ENCODE measurements around the gene FBXO47. TPM values are rescaled to one million over a fixed set of nuclear protein-coding genes. Genes with fewer than 3 reads are reported as not detected.

FBXO47 gene
- total and polyA plus RNA-seq, 9 of the 15 experiments (the other 6 are each of a cell fraction or from before 2014, with no cell fraction given): not detected

- TF ChIP-seq E2F4 (CRISPR knock-in tag; IDR thresholded peaks at IDR 0.05; ENCODE audit: low read depth): no peak
- TF ChIP-seq PRPF4 (IDR thresholded peaks at IDR 0.05; ENCODE audit: insufficient read depth, low read depth, low read length, poor library complexity, severe bottlenecking): no peak
- TF ChIP-seq ELK3 (CRISPR knock-in tag; IDR thresholded peaks at IDR 0.05): peak; percentile 92; the same call in 1 of the 2 replicates
- peak; percentile 75; the same call in 1 of the 2 replicates for TF ChIP-seq ZNF445 (CRISPR knock-in tag; IDR thresholded peaks at IDR 0.05; ENCODE audit: low read depth)
- peak; percentile 66 for TF ChIP-seq ATF3 (IDR thresholded peaks at IDR 0.05)
- no peak; the same call in 1 of the 2 replicates for TF ChIP-seq ATF3 (CRISPR knock-in tag; conservative IDR thresholded peaks at IDR 0.05)
- TF ChIP-seq ZEB2 (IDR thresholded peaks at IDR 0.05): no peak
- TF ChIP-seq NCOR1 (IDR thresholded peaks at IDR 0.05): no peak; the same call in 1 of the 2 replicates
- 0 out of 2 replicates have a peak, but pooled peaks have one; percentile 35 for TF ChIP-seq ZNF77 (CRISPR knock-in tag; IDR thresholded peaks at IDR 0.05)
- TF ChIP-seq CREB3L1 (IDR thresholded peaks at IDR 0.05; ENCODE audit: borderline replicate concordance, low read depth): no peak
- no peak for TF ChIP-seq MLX (CRISPR knock-in tag; conservative IDR thresholded peaks at IDR 0.05)
- TF ChIP-seq ELF1 (tag; IDR thresholded peaks at IDR 0.05): 0 out of 2 replicates have a peak, but pooled peaks have one; percentile 2
- no peak for TF ChIP-seq MCM5 (IDR thresholded peaks at IDR 0.05; ENCODE audit: low read depth)
- TF ChIP-seq PTTG1 (tag; IDR thresholded peaks at IDR 0.05; ENCODE audit: low read depth): peak; percentile 99
- peak; percentile 99 for TF ChIP-seq ZNF584 (CRISPR knock-in tag; IDR thresholded peaks at IDR 0.05; ENCODE audit: low read depth)
- TF ChIP-seq XRCC5 (IDR thresholded peaks at IDR 0.05; ENCODE audit: low read depth, low read length): no peak
- TF ChIP-seq E2F3 (CRISPR knock-in tag; IDR thresholded peaks at IDR 0.05): peak; percentile 95
- TF ChIP-seq SMARCA5 (IDR thresholded peaks at IDR 0.05): no peak
- TF ChIP-seq ESRRA (IDR thresholded peaks at IDR 0.05; ENCODE audit: borderline replicate concordance, low read depth): no peak
- no peak for TF ChIP-seq RBM34 (IDR thresholded peaks at IDR 0.05; ENCODE audit: borderline replicate concordance, insufficient read depth, low read length)
- no peak for TF ChIP-seq EWSR1 (IDR thresholded peaks at IDR 0.05; ENCODE audit: borderline replicate concordance, low read depth, partially characterized antibody)
- no peak for TF ChIP-seq NCOA2 (IDR thresholded peaks at IDR 0.05; ENCODE audit: partially characterized antibody in 2 of 2)
- peak; percentile 97 for TF ChIP-seq SMAD3 (CRISPR knock-in tag; conservative IDR thresholded peaks at IDR 0.05)
Measured at GRCh38 chr17:39014044-39014794, 47.0 kb upstream of the FBXO47 start (continued).

Measured in K562 (cell line).